ENCODE data around the gene PGA4. TPM values are rescaled to one million over a fixed set of nuclear protein-coding genes. Genes with fewer than 3 reads are reported as not detected.
"Not testable (repeated sequence)": the region's sequence is repeated elsewhere in the genome, so short reads cannot be mapped to it uniquely, and the experiment has no call there.

PGA4 gene
- polyA plus RNA-seq, 5 donors: 0.18 to 1.3 (median 0.67) TPM

- not testable (repeated sequence) for DNase-seq
Observed at GRCh38 chr11:61250796-61251765, 28.9 kb downstream of the PGA4 start.

GRCh38 chr11:61252332-61252731 is 30.2 kb downstream of the PGA4 start:
- DNase-seq: not testable (repeated sequence)

DNA sequence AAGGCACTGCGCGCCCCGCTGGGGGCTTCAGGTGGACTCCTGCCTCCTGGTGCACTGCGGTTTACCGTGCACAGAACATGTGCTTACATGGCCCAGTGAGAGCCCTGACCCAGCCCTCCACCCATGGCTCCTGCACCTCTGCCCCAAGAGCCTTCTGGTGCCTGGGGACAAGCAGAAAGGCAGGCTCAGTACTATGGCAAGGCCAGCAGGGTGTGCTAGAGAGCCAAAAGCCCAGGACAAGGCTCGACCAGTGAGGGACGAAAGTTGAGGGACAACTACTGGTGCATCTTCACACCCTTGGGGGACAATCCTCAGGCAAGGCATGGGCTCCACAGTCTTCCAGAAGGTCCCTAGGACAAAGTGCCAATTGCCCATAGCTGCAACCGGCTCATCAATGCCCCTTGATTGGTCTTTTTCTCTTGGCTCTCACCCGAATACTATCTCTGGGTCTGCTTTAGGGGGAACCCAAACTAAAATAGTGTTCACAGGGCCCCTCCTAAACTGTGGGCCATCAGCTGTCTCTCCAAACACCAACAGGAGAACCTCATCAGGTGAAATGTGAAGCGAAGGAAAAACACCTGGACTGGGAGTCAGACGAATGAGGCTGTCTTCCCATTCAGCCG is 32.4 kb downstream of the PGA4 start:
- DNase-seq: peak in 1 of 2 donors; percentile 22

GRCh38 chr11:61256710-61257482 is 34.7 kb downstream of the PGA4 start:
- no peak for DNase-seq

- DNase-seq: no peak
Observed at GRCh38 chr11:61258546-61258945, 36.4 kb downstream of the PGA4 start.

DNA sequence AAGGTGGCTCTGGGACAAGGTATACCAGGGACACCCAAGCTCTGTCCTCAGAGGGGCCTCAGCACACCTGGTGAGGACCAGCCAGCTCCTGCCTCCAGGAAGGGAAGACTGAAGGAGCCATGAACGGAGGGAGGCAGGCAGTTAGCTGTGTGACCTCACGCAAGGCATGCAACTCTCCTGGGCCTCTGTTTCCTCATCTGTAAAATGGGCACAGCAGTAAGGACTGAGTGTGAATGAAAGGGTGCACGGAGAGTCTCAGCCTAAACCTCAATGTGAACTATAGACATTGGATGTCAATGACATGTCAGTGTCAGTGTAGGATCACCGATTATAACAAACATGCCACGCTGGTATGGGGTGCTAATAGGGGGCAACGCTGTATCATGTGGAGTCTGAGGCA is 37.2 kb downstream of the PGA4 start:
- no peak for DNase-seq

- DNase-seq: no peak
Observed at GRCh38 chr11:61264371-61264770, 42.2 kb downstream of the PGA4 start.

GRCh38 chr11:61264795-61265194 is 42.6 kb downstream of the PGA4 start:
- DNase-seq: no peak

- no peak for DNase-seq
Observed at GRCh38 chr11:61265357-61265756, 43.2 kb downstream of the PGA4 start.

GRCh38 chr11:61266602-61267001 is 44.5 kb downstream of the PGA4 start:
- DNase-seq: no peak

GRCh38 chr11:61267437-61267841 is 45.3 kb downstream of the PGA4 start:
- DNase-seq: no peak

DNA sequence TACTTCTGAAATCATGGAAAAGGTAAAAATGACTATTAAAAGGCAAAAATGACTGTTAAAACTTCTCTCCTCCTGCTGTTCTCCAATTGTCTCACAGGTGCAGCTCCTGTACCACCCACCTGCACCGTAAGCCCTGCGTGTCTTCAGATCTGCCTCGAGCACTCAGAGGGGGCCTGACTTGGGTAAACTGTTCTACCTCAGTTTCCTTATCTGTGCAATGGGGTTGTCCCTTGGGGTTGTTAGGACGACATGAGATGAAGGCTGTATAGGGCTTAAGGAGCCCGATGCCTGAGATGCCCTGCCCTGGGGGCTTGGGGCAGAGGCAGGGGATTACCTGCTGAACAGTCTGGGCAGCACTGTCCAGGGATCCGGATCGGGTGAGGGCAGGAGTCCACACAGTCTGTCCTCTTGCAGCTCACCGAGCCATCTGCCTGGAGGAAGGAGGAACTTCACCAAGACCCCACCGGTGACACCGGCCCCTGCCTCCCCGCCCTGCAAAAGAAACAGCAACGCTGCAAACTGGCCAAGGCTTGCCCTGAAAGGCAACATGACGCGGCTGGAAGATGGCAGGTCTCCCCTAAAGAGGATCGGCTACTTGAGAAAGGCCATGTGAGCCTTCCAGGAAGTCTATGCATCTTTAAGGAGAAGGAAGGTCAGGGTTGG is 46.6 kb downstream of the PGA4 start:
- DNase-seq: no peak

GRCh38 chr11:61270354-61271076 is 48.4 kb downstream of the PGA4 start:
- no peak for DNase-seq

DNA sequence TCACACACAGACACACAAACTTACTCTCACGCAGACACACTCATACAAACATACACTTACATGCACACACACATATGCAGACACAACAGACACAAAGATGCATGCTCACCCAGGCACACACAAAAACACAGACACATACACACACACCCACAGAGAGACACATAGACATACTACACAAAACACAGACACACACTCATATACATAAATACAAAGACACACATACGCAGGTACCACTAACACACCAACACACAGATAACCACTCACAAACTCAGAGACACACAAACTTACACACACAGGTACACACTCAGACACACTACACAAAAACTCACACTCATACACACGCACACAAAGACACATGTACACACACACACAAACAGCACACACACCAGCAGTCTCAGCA is 50.6 kb downstream of the PGA4 start:
- DNase-seq: no peak

DNA sequence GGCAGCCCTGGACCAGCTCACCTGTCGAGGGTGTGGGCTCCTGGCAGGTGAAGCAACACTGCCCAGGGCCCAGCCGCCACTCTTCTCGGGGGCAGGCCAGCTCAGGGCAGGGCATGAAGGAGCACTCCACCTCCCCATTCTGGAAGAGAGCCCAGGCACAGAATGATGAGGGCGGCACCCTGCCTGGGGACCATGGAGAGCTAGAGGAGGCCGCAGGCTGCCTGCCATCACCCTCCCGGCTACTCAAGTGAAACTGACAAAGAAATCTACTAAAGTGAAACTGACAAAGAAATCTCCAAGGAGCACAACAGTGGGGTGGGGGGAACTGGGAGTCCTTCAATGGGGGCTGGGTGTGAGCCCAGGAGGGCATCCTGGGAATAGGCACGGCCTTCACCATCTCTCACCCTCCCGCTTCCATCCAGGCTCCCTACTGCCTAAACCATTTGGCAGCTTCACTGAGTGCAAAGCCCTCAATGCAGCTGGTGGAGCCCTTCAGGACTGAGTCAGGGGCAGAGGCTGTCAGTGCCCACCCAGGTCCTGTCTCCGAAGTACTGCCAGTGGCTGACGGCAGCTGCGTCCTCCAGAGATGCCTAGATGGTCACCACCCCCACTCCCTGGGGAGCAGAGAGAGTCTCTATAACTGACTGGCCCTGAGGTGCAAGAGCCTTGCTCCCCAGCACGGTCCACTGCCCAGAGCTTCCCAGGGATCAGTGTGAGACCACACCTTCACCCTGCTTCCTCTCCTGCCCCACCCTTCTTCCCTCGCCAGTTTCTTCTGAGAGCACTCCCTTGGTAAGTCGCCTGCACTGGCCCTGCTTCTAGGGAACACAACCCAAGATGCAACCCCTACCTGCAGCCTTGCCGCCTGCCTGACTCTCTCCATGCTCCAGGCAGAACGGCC is 51.3 kb downstream of the PGA4 start:
- DNase-seq: no peak

DNA sequence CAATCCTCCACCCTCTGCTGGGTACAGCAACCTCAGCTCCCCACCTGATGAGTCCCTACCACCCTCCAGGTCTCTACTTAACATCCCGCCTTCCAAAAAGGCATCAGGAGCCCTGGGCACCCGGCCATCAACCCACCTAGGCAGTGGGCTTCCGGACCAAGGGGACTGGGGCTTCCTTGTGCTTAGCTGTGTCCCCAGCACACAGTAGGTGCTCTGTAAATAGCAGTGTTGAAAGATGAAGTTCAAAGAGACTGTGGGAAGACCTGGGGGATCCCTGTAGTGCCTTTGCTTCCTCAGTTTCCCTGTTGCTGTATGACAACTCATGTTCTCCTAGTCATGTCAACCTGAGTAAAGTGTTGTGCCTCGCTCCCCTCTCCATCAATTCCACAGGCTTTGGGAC is 51.9 kb downstream of the PGA4 start:
- DNase-seq: no peak

- DNase-seq: no peak
Observed at GRCh38 chr11:61275191-61275590, 53.0 kb downstream of the PGA4 start.

DNA sequence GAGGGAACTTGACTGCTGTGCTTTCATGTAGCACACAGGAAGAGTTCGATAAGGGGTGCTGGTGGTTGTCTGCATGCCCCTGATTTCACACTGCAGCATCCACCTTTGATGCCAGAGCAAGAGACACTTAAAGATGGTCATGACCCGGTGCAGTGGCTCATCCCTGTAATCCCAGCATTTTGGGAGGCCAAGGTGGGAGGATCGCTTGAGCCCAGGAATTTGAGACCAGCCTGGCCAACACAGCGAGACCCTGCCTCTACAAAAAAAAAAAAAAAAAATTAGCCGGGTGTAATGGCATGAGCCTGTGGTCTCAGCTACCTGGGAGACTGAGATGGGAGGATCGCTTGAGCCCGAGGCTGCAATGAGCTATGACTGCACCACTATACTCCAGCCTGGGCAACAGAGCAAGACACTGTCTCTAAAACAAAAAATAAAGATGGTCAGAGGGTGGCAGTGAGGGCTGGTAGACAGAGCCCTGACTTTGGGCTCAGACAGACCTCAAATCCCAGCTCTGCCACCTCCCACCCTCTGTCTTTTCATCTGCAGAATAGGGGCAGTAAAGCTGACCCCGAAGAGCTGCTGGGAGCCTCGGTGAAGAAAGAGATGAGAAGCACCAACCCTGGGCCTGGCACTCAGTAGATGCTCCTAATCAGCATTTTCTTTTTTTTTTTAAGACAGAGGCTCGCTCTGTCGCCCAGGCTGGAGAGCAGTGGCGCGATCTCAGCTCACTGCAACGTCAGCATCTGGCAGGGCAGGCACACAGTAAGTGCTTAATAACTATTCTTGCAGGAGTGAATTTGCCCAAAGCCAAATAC is 55.2 kb downstream of the PGA4 start:
- DNase-seq: no peak

GRCh38 chr11:61278001-61278470 is 55.9 kb downstream of the PGA4 start:
- no peak for DNase-seq

Data from right lung (tissue), 5 donors.